HepG2 (cell line): ENCODE data around the gene SPIN1.

Experiments used
- RAD51 ChIP-seq: fragments of 450-650 bp; IDR thresholded peaks from 2 replicates; pipeline ENCODE4 v1.6.1; 2016; ENCODE audit warnings: borderline replicate concordance
- SRY ChIP-seq: sonication (generic); formaldehyde crosslinking; IDR thresholded peaks from 2 replicates; pipeline ENCODE4 v1.8.0; 2022; ENCODE audit warnings: mild to moderate bottlenecking, missing genetic modification reagents
- ZNF660 ChIP-seq: sonication (generic); formaldehyde crosslinking; IDR thresholded peaks from 2 replicates; pipeline ENCODE4 v1.5.1; 2020; ENCODE audit warnings: mild to moderate bottlenecking, low read depth, missing genetic modification reagents, borderline replicate concordance

DNA sequence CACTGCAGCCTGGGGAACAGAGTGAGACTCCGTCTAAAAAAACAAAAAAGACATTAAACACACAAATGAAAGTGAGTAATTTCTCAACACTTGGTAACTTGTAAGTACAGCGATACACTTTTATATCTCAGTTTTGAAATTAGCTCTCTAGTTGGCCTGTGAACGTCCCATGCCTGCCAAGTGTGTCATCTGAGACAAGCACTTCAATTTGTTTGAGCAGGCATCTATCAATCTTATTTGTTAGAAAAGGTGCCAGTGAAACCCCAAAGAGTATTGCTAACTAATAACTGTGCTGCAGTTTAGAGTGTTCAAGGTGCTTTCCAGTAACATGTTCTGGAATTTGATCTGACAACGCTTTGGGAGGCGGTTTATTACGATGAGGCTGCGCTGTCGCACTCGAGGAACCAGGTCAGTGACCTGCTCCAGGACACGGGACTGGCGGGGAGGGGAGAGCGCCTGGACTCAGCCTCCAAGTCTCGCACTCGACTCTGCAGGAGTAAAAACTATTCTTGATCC lies 1.1 kb upstream of the SPIN1 start:
- TF ChIP-seq RAD51, result no peak
- no peak for TF ChIP-seq SRY
- TF ChIP-seq ZNF660, result no peak
